GM23338 (cell line): ENCODE measurements around the gene PKP2.

ENCODE experiments used
- CTCF ChIP-seq, 2 experiments: fragments of 200-600 bp in 1 of 2; sonication (generic) in 1 of 2; conservative IDR thresholded peaks; 2 replicates each; pipeline versions ENCODE4 v1.5.1 to v1.6.1; 2016 to 2017; ENCODE audit warnings: antibody characterized with exemption in 2 of 2, low read depth in 2 of 2, mild to moderate bottlenecking in 2 of 2, moderate library complexity in 1 of 2
- POLR2AphosphoS5 ChIP-seq: IDR thresholded peaks from 2 replicates; pipeline ENCODE4 v1.6.1; 2016; ENCODE audit warnings: antibody characterized with exemption, low read depth

GRCh38 chr12:32918890-32919801 lies 22.6 kb upstream of the PKP2 start:
- TF ChIP-seq CTCF (conservative IDR thresholded peaks at IDR 0.05; ENCODE audit: low read depth in 2 of 2) (peak; percentile 73 to 74), POLR2AphosphoS5 (no peak)
